Activated CD4-positive, CD25-positive, alpha-beta regulatory T cell (primary cell): ENCODE measurements around the gene HTT.

Experiments used
- DNase-seq, 4 experiments: peaks; one replicate each; lab custom pipeline; 2025; lab: John Stamatoyannopoulos, UW

Gene HTT

DNA sequence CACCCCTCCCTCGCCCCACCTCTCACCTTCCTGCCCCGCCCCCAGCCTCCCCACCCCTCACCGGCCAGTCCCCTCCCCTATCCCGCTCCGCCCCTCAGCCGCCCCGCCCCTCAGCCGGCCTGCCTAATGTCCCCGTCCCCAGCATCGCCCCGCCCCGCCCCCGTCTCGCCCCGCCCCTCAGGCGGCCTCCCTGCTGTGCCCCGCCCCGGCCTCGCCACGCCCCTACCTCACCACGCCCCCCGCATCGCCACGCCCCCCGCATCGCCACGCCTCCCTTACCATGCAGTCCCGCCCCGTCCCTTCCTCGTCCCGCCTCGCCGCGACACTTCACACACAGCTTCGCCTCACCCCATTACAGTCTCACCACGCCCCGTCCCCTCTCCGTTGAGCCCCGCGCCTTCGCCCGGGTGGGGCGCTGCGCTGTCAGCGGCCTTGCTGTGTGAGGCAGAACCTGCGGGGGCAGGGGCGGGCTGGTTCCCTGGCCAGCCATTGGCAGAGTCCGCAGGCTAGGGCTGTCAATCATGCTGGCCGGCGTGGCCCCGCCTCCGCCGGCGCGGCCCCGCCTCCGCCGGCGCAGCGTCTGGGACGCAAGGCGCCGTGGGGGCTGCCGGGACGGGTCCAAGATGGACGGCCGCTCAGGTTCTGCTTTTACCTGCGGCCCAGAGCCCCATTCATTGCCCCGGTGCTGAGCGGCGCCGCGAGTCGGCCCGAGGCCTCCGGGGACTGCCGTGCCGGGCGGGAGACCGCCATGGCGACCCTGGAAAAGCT lies at the start of gene HTT, which contains the start of gene HTT-AS:
TSS of gene HTT (plus strand) at position 604 of the 768 bp plus-strand sequence. CDS start at position 749, 145 bp downstream.
TSS of gene HTT-AS (minus strand) at position 461 of the 768 bp plus-strand sequence.
- DNase-seq = peak; percentile 98 to 99 (median 99)

DNA sequence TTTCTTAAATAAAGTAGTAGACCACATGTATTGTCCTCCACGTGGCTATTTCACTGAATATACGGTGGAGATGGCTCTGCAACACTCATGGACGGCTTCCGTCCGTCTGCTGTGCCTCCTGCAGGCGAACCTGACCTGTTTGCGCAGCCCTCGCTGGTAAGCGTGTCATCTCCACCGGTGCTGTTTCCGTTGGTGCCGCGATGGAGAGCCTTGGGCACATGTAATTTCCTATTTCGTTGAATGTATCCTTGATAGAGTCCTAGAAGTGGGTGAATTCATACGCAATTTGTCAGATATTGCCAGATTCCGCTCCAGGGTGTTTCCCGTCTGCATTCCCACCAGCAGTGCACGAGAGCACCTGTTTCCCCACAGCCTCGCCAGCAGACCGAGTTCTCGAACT lies 48.6 kb upstream of the HTT start:
- DNase-seq = no peak

DNA sequence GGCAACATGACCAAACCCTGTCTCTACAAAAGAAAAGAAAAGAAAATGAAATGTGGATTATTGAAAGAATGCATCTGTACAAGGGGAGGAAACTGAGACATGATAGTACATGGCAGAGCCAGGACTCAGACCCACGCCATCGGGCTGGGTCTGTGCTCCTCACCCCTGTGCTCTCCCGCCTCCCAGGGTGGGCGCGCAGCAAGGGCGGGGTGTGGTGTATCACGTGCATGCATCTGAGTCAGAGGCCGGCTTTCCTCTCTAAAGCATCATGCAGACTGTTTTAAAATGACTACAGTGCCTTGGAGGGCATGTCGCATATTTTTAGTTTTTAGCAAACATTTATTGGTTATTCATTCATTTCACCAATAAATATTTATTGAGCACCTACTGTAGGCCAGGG lies 47.9 kb upstream of the HTT start:
- no peak for DNase-seq

DNA sequence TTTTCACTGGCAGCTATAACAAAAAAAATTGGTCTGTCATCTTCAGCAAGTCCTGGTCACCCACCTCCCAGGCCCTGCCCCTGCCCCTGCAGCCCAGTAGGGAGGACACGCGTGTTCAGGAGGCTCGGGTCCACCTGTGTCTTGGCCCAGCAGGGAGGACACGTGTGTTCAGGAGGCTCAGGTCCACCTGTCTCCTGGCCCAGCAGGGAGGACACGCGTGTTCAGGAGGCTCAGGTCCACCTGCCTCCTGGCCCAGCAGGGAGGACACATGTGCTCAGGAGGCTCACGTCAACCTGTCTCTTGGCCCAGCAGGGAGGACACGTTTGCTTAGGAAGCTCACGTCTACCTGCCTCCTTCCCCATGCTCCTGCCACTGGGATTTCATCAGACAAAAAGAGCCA lies 45.0 kb upstream of the HTT start:
- no peak for DNase-seq

DNA sequence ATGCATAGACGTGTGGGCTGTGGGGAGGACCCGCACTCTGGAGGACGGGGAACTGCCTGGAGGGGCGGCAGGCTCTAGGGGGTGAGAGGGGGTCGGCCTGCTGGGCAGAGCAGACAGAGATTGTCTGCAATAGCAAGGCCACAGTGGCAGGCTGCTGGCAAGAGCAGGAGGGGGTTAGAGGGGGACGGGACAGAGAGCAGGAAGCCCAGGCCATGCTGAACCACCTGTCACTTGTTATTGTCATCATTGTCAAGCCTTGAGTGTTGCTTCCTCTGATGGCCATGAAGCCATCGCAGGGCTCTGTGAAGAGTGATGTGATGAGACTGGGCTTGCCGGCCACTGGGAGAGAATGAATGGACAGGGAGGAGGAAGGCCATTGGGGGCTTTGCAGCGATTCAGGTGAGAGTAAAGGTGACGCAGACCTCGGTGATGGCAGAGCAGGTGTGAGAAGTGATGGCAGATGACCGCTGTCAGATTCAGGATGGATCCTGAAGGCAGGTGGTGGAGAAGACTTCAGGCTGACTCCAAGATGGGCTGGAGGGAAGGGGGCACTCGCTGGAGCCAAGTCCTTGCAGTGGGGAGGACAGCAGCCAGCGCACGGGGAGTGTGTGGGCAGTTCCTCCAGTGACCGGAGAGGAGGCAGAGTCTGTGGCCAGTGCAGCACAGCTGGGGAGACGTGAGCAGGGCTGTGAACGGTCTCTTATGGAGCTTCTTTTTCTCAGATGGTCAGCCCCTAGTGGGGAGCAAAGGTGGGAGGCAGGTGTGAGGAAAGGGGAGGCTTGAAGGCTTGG lies 43.7 kb upstream of the HTT start:
- no peak for DNase-seq

DNA sequence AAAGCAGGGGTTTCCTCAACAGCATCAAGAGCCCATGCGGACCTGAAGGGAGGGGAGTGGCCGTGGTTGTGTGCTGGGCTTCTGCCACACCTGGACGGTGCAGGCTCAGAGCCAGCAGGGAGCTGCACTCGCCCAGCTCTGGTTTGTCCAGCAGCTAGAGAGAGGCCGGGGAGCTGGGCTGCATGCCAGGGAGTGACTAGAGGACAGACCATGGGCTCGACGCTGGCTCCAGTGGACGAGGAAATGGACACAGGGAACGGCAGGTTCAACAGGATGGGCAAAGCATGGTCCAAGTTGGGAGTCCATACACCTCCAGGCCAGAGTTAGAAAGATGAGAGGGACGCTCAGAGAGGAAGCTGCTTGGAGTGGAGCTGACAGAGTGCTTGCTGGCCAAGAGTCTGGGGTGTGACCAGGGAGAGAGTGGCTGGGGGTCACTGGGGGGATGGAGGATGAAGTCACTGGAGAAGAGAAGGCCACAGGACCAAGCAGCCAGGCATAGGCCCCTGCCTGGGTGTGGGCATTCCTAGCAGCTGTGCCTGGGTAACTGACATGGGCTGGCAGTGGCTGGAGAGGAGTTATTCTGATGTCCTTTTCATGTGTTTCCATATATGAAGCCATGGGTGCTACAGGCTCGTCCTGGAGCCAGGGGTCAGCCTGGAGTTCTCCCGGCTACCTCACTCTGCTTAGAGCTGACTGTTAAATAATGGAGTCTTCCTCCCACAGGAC lies 43.0 kb upstream of the HTT start:
- DNase-seq = no peak

DNA sequence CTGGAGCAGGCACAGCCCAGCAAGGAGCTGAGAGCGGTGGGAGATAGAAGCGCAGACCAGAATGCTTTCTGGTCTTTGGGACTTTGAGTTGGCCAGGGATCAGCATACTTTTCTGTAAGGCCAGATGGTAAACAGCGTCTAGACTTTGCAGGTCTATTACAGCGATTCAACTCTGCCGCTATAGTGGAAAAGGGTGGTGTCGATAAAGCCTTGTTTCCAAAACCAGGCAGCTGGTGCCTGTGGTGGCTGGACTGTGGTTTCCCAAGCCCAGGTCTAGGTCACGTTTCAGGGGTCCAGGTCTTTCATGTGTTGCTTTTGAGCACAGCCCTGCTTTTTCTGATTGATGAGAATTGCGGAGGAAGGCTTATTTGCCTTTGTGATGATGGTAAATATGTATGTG lies 40.2 kb upstream of the HTT start:
- DNase-seq = no peak

- no peak for DNase-seq
Measured at GRCh38 chr4:3035249-3035648, 39.2 kb upstream of the HTT start.

DNA sequence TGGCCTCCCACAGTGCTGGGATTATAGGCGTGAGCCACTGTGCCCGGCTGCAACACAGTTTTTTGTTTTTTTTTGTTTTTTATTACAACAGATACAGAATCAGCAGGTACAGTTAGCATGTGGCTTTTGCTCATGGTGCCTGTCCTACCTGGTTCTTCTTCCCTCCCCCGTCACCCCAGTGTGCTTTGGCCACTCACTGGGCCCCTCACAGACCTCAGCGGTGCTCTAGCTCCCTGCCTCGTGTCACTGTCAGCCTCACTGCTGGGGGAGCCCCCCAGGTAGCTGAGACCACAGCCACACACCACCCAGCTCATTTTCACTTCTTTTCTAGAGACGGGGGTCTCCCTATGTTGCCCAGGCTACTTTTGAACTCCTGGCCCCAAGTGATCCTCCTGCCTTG lies 38.8 kb upstream of the HTT start:
- DNase-seq = no peak

DNA sequence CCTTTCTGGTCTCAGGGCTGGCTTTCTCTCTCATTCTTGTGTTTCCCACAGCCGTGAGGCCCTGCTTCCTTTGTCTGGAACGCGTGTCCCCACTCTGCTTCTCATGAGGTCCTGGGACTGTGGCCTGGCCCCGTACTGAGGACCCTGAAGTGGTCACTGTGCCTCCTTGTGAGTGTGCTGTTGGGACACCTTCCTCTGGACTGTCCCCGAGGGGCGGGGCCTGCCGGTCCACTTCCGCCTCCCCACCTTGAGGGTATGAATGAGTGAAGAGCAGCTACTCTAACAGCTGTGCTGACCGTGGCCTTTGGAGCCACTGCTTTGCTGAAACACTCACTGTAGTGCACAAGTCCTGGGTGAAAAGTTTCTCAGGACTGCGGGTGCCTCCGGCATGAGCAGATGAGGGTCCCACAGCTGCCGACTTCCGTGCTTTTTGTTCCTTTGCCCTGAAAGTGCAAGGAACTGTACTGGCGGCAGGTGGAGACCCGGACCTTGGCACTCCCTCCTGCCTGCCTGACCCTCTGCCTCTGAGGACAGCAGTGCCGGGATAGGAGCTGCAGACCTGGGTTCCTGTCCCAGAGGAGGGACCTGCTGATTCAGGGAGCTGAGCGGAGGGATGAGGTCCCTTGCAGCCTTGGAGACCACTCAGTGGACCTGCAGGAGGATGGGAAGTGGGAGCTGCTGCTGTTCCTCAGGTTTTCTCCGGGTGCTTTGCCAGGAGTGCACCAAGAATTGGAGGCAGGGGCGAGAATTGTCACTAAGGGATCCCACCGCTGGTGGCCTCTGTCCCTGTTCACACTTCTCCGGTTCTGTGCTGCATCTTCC lies 38.1 kb upstream of the HTT start:
- no peak for DNase-seq

DNA sequence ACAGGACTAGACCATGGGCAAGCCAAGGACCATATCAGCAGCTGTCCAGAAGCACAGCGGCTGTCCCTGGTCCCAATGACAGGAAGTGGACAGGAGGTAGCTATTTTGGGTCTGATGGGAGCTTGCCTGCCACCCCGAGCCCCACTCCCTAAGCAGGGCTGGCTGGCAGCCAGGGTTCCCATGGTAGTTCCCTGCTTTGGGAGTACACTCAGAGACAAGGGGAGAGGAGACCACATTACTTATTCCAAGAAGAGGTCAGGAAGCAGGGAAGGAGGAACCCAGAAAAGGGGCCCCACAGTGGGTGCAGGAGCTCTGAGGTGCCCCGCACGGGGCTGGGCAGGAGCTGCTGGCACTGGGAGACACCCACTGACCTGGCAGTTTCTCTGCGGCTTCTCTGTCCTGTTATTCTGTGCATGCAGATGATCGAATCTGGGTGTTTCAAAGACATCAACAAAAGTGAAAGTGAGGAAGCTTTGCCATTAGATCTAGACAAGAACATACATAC lies 36.5 kb upstream of the HTT start:
- no peak for DNase-seq

DNA sequence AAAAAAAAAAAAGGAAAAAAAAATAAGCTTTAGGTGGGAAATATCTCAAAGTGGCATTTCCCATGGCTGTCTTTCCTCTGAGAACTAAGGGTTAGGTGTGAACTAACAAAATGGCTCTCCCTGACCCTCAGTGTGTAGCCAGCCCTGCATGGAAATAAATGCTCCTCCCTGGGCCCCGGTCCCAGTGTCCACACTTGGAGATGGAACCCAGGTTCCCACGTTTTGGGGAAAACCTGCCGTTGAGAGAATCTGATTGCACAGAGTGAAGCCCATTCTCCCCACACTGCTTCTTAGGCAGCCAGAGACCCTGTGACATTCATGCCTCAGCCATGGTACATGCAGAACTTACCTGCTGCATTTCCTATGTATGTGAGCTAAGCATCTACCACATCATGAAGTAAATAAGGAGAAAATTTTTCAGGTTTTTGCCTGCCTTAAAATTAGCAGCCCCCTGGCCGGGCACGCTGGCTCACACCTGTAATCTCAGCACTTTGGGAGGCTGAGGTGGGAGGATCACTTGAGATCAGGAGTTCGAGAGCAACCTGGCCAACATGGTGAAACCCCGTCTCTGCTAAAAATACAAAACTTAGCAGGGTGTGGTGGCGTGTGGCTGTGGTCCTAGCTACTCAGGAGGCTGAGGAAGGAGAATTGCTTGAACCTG lies 34.6 kb upstream of the HTT start:
- no peak for DNase-seq

GRCh38 chr4:3040452-3041191 lies 33.9 kb upstream of the HTT start:
- DNase-seq = no peak

GRCh38 chr4:3041192-3042142 lies 33.0 kb upstream of the HTT start:
- DNase-seq = peak in 3 of 4 experiments; percentile 13 to 20 (median 18)

DNA sequence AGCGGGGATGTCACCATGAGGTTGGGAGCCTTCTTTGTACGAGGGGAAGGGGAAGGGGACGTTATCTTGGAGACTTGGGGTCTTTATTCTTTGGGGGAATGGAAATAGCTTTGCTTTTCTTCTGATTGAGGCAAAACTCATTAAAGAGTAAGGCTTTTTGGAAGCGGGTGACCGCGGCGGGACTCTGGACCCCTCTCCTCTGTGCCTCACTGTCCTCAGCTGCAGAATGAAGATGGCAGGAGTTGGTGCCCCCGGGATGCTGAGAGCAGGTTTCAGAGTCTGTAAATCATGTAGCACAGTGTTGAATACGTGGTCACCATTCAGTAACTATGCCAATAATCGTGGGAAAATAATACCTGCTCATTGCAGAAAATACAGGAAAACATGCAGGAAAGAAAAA lies 32.3 kb upstream of the HTT start:
- no peak for DNase-seq

- no peak for DNase-seq
Measured at GRCh38 chr4:3043282-3044020, 31.0 kb upstream of the HTT start.

- peak in 3 of 4 experiments; percentile 42 to 53 (median 53) for DNase-seq
Measured at GRCh38 chr4:3044870-3045819, 29.3 kb upstream of the HTT start.
